T-helper 1 cell treated with Interleukin-12 subunit alpha and Interleukin-12 subunit beta and Interleukin-4 antibody, amounts not matched to agents 30 μg/mL and 1 μg/mL, for 36 hours (primary cell): ENCODE measurements around the gene KRTAP4-12.
"Not testable (repeated sequence)": the region's sequence is repeated elsewhere in the genome, so short reads cannot be mapped to it uniquely, and the experiment has no call there.

ENCODE experiments used
- H3K27ac Mint-ChIP-seq: one replicate; pipeline ENCODE4 v1.8.0; 2021; ENCODE audit warnings: mild to moderate bottlenecking, mixed read lengths
- H3K27me3 Mint-ChIP-seq: one replicate; pipeline ENCODE4 v1.8.0; 2021; ENCODE audit warnings: low read depth, mixed read lengths
- H3K36me3 Mint-ChIP-seq: one replicate; pipeline ENCODE4 v1.8.0; 2021; ENCODE audit warnings: low read depth, mixed read lengths
- H3K4me1 Mint-ChIP-seq: one replicate; pipeline ENCODE4 v1.8.0; 2021; ENCODE audit warnings: low read depth, mixed read lengths
- H3K4me3 Mint-ChIP-seq: one replicate; pipeline ENCODE4 v1.8.0; 2021; ENCODE audit warnings: mild to moderate bottlenecking, moderate library complexity, mixed read lengths
- H3K9me3 Mint-ChIP-seq: one replicate; pipeline ENCODE4 v1.8.0; 2021; ENCODE audit warnings: mixed read lengths

KRTAP4-12 gene

GRCh38 chr17:41116297-41116696, 7.7 kb downstream of the KRTAP4-12 start:
- Mint-ChIP-seq H3K27me3 (peaks cover 5% of the 10 kb centered on the region), H3K4me3 (no peak overlapping the region), H3K27ac (no peak overlapping the region), H3K36me3 (no peaks in the 10 kb centered on the region), H3K9me3 (peaks cover 6% of the 10 kb centered on the region), H3K4me1 (no peaks in the 10 kb centered on the region)

DNA sequence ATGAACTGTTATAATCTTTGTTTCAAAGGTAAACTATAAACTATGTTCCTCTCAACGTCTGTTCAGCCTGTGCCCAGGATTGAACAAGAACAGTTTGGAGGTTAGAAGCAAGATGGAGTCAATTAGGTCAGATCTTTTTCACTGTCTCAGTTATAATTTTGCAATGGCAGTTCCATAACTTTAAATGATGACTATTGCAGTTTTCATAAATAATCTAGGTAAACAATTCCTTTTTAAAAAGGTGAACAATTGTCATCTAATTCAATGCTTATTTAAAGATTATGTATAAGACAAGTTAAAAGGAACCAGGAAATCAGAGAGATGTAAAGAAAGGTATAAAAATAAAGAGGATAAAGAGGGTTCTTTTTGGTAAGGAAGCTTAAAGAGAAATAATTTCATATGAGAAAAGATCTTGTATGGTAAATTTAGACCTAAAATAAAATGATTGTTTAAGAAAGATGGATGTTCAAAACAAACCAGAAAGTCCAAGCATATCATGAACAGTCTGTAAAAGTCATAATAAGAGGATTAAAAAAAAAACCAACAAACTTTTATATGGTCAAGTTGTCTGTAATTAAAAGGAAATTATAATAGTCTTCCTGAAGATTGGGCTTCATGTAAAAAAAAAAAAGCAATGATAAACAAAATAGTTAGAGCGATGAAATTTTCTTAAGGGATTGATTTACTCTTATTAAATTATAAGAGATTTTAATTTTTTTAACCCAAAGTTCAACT, 12.7 kb downstream of the KRTAP4-12 start:
- no peaks in the 10 kb centered on the region for H3K36me3 Mint-ChIP-seq
- peaks cover 6% of the 10 kb centered on the region for H3K9me3 Mint-ChIP-seq
- H3K4me3 Mint-ChIP-seq = no peak overlapping the region
- H3K27me3 Mint-ChIP-seq = peaks cover 5% of the 10 kb centered on the region
- no peak overlapping the region for H3K27ac Mint-ChIP-seq
- no peaks in the 10 kb centered on the region for H3K4me1 Mint-ChIP-seq

DNA sequence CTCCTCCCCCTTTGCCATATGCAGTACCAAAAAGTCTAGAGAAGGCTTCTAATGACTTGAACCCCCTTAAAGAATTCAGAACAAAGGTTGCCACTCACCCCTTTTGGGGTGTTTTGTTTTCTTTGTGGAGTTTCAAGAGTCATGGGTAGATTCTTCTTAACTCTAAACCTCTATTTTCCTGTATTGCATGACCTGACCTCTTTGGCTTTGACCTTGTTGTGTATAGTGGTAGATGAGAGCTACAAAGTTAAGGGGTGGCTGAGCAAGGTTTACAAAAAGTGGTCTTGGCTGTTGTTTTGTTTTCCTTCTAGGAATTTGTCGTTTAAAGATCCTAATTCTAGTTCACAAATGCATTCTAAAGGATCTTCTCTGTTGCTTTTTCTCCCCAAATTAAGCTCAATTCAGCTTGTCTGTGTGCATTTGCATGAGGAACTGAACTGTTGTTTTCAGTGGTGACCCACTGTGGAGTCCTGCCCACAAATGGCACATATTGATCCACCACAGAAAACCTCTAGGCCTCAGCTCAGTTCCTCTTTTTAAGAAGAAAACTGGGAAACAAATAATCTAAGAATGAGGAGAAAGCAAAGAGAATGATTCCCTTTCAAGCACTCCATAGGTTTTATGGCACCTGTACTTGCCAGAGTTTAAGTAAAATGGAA, 15.1 kb downstream of the KRTAP4-12 start:
- H3K4me3 Mint-ChIP-seq, H3K27ac Mint-ChIP-seq, H3K4me1 Mint-ChIP-seq, H3K36me3 Mint-ChIP-seq, H3K27me3 Mint-ChIP-seq, H3K9me3 Mint-ChIP-seq: not testable (repeated sequence)

DNA sequence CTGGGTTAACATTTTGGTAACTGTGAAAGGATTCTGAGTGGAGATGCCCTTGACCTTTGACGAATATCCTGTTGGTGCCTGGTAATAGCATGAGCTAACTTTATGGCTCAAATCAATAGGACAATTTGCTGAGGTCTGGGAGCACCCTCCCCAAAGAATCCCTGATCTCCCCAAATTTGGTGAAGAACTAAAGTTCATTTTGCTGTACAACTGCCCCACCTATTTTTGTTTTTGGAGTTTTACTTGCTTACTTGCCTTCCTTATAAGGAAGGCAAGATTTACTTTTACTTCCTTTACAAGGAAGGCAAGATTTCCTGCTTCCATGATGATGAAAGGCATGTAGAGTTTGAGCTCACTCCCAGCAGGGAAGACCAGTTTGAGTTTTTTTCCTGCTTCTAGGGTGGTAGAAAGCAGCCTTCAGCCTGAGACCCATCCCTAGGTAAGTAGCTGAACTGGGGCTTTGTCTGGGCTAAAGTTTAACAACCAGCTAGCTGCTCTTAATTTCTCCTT, 16.0 kb downstream of the KRTAP4-12 start:
- H3K27ac Mint-ChIP-seq = no peak overlapping the region
- peaks cover 8% of the 10 kb centered on the region for H3K27me3 Mint-ChIP-seq
- no peak overlapping the region for H3K4me3 Mint-ChIP-seq
- no peaks in the 10 kb centered on the region for H3K36me3 Mint-ChIP-seq
- no peaks in the 10 kb centered on the region for H3K4me1 Mint-ChIP-seq
- H3K9me3 Mint-ChIP-seq = peaks cover 6% of the 10 kb centered on the region

GRCh38 chr17:41105347-41105746, 18.6 kb downstream of the KRTAP4-12 start, which contains the start of gene KRTAP4-9:
Gene KRTAP4-9, plus strand, starts transcription at chr17:41105389. Its CDS starts 0 bp downstream, at chr17:41105389.
- H3K27ac Mint-ChIP-seq, H3K27me3 Mint-ChIP-seq, H3K4me1 Mint-ChIP-seq, H3K9me3 Mint-ChIP-seq, H3K36me3 Mint-ChIP-seq, H3K4me3 Mint-ChIP-seq: not testable (repeated sequence)

- not testable (repeated sequence) for H3K4me3 Mint-ChIP-seq
Observed at GRCh38 chr17:41104386-41105038, 19.5 kb downstream of the KRTAP4-12 start.

GRCh38 chr17:41103896-41104295, 20.1 kb downstream of the KRTAP4-12 start:
- H3K36me3 Mint-ChIP-seq = no peaks in the 10 kb centered on the region
- peaks cover 3% of the 10 kb centered on the region for H3K27me3 Mint-ChIP-seq
- H3K4me3 Mint-ChIP-seq = no peak overlapping the region
- no peak overlapping the region for H3K27ac Mint-ChIP-seq
- no peaks in the 10 kb centered on the region for H3K4me1 Mint-ChIP-seq
- no peaks in the 10 kb centered on the region for H3K9me3 Mint-ChIP-seq

More at GRCh38 chr17:41104386-41105038, 19.5 kb downstream of the KRTAP4-12 start:
- H3K27ac Mint-ChIP-seq, H3K27me3 Mint-ChIP-seq, H3K9me3 Mint-ChIP-seq, H3K4me1 Mint-ChIP-seq, H3K36me3 Mint-ChIP-seq: not testable (repeated sequence)

GRCh38 chr17:41101586-41102259, 22.3 kb downstream of the KRTAP4-12 start, which contains the start of gene KRTAP4-16:
Gene KRTAP4-16, minus strand, starts transcription at chr17:41102209. Its CDS starts 0 bp downstream, at chr17:41102209.
- no peaks in the 10 kb centered on the region for H3K36me3 Mint-ChIP-seq
- peaks cover 3% of the 10 kb centered on the region for H3K27me3 Mint-ChIP-seq
- no peak within 1 kb of the TSS for H3K27ac Mint-ChIP-seq
- H3K4me3 Mint-ChIP-seq = no peak within 1 kb of the TSS
- no peaks in the 10 kb centered on the region for H3K9me3 Mint-ChIP-seq
- H3K4me1 Mint-ChIP-seq = no peaks in the 10 kb centered on the region

DNA sequence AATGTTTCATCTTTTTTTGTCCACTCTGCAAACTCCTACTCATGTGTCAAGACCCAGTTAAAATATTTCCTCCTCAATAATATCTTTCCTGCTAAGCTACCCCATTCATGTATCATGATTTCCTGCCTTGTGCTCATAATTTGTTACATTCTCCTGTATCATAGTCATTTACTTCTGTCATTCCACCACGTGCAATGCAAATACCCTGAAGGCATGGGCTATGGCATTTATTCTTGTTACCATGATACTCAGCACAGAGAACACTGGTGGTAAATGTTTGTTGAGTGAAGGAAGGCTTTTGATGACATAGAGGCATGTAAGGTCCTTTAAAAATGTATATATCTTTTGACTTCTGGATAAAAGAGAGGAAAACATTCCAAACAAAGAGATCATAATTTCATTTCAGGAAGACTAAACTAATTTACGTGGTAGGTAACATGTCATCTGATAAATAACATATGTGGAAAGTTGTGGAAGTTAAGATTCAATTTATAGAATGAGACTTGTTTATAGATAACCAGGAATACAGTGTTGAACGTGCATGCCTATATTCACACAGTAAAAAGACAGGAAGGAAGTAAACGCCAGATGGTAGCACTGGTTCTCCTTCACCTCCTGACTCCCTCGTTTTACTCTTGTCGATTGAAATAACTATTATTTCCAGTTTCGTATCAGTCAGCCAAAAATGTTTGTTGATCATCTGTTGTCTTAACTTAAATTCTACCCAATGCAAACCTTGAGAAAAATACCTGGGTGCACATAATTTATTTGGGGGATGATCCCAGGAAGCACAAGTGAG, 24.1 kb downstream of the KRTAP4-12 start:
- not testable (repeated sequence) for H3K27ac Mint-ChIP-seq, H3K4me1 Mint-ChIP-seq, H3K27me3 Mint-ChIP-seq, H3K4me3 Mint-ChIP-seq, H3K9me3 Mint-ChIP-seq, H3K36me3 Mint-ChIP-seq

DNA sequence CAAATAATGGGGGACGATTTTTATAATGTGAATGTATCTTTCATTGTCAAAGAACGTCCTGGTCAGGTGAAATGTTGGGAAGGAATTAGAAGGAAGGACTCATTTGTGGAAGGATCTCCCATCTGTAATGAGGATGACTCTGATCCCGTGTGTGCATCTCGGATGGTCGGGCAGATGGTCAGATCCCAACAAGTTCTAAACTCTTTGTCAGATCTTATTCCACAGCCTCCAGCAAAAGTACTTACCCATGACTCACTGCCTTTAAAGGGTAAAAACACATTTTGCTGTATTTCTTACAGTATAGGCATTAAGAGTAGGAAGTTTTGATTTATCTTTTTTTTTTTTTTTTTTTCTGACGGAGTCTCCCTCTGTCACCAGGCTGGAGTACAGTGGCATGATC, 25.5 kb downstream of the KRTAP4-12 start:
- no peaks in the 10 kb centered on the region for H3K36me3 Mint-ChIP-seq
- H3K9me3 Mint-ChIP-seq = no peaks in the 10 kb centered on the region
- H3K27me3 Mint-ChIP-seq = peaks cover 3% of the 10 kb centered on the region
- no peaks in the 10 kb centered on the region for H3K4me1 Mint-ChIP-seq
- no peak overlapping the region for H3K27ac Mint-ChIP-seq
- H3K4me3 Mint-ChIP-seq = no peak overlapping the region

DNA sequence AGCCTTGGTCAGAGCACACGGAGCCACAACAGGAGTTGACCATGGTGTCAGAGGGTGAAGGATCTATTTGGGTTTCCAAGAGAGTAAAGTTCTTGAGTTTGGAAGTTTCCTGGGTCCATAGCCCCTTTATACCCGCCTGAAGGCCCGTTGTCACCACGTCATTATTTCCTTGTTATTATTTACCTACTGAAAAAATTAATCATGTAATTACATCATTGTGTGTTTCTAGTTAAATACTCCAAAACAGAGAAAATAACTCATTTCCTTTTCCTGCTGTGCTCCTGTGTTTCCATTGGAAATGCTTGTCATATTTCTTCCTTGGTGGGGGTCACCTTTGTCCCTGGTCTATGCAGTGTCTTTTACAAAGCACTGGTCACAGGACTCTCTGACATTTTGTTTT, 25.9 kb downstream of the KRTAP4-12 start, which contains the start of gene KRTAP4-8:
KRTAP4-8 (minus strand) TSS at position 101 of the 400 bp plus-strand sequence; CDS start at position 43, 58 bp downstream.
- Mint-ChIP-seq H3K9me3 (peaks cover 1% of the 10 kb centered on the region), H3K36me3 (no peaks in the 10 kb centered on the region), H3K27ac (no peak within 1 kb of the TSS), H3K27me3 (peaks cover 3% of the 10 kb centered on the region), H3K4me1 (no peaks in the 10 kb centered on the region), H3K4me3 (no peak within 1 kb of the TSS)

- H3K27me3 Mint-ChIP-seq = peaks cover 3% of the 10 kb centered on the region
- H3K4me1 Mint-ChIP-seq = no peaks in the 10 kb centered on the region
- no peaks in the 10 kb centered on the region for H3K36me3 Mint-ChIP-seq
- no peak overlapping the region for H3K4me3 Mint-ChIP-seq
- peaks cover 5% of the 10 kb centered on the region for H3K9me3 Mint-ChIP-seq
- H3K27ac Mint-ChIP-seq = no peak overlapping the region
Observed at GRCh38 chr17:41096055-41096454, 27.9 kb downstream of the KRTAP4-12 start.

DNA sequence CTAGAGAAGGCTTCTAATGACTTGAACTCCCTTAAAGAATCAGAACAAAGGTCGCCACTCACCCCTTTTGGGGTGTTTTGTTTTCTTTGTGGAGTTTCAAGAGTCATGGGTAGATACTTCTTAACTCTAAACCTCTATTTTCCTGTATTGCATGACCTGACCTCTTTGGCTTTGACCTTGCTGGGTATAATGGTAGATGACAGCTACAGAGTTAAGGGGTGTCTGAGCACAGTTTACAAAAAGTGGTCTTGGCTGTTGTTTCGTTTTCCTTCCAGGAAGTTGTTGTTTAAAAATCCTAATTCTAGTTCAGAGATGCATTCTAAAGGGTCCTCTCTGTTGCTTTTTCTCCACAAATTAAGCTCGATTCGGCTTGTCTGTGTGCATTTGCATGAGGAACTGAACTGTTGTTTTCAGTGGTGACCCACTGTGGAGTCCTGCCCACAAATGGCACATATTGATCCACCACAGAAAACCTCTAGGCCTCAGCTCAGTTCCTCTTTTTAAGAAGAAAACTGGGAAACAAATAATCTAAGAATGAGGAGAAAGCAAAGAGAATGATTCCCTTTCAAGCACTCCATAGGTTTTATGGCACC, 35.1 kb downstream of the KRTAP4-12 start:
- H3K27me3 Mint-ChIP-seq = peaks cover 11% of the 10 kb centered on the region
- not testable (repeated sequence) for H3K9me3 Mint-ChIP-seq, H3K4me1 Mint-ChIP-seq, H3K27ac Mint-ChIP-seq, H3K4me3 Mint-ChIP-seq, H3K36me3 Mint-ChIP-seq
